HepG2 (cell line): Measurements from ENCODE around the gene SLC4A7. TPM values are rescaled to one million over a fixed set of nuclear protein-coding genes. Genes with fewer than 3 reads are reported as not detected.
A peak's percentile ranks its signal among the peaks of the same experiment; 100 is the strongest.

Experiments used
- ATF4 ChIP-seq, 2 experiments: fragments of 450-650 bp in 1 of 2; sonication (generic) in 1 of 2; formaldehyde crosslinking; IDR thresholded peaks; 2 replicates each; pipeline versions ENCODE4 v1.5.0 to v1.8.0; 2020 to 2022; ENCODE audit warnings: mild to moderate bottlenecking in 1 of 2, missing genetic modification reagents in 1 of 2
- CCAR2 ChIP-seq: fragments of 200-400 bp; formaldehyde crosslinking; optimal IDR thresholded peaks from 2 replicates; pipeline ENCODE3; 2018; ENCODE audit warnings: low read depth, mild to moderate bottlenecking, low read length, moderate library complexity
- ELF3 ChIP-seq: IDR thresholded peaks from 2 replicates; pipeline ENCODE4 v1.6.1; 2016; ENCODE audit warnings: missing genetic modification reagents, missing compliant biosample characterization
- ETV5 ChIP-seq: IDR thresholded peaks from 2 replicates; pipeline ENCODE4 v1.6.1; 2018; ENCODE audit warnings: missing biosample characterization, missing genetic modification reagents, inconsistent platforms, borderline replicate concordance
- HCFC1 ChIP-seq: fragments of 150-350 bp; IDR thresholded peaks from 2 replicates; pipeline ENCODE4 v1.6.1; 2014; ENCODE audit warnings: low read depth, low read length
- IKZF4 ChIP-seq: sonication (generic); formaldehyde crosslinking; IDR thresholded peaks from 2 replicates; pipeline ENCODE4 v1.5.1; 2020; ENCODE audit warnings: borderline replicate concordance, mild to moderate bottlenecking, low read depth, missing genetic modification reagents; ENCODE audit errors: not compliant biosample characterization
- MAX ChIP-seq: IDR thresholded peaks from 2 replicates; pipeline ENCODE4 v1.6.1; 2012; ENCODE audit warnings: inconsistent platforms
- MED1 ChIP-seq: sonication (generic); formaldehyde crosslinking; IDR thresholded peaks from 2 replicates; pipeline ENCODE4 v1.4.0; 2020; ENCODE audit warnings: missing genetic modification reagents
- MIER3 ChIP-seq: IDR thresholded peaks from 2 replicates; pipeline ENCODE4 v1.6.1; 2016; ENCODE audit warnings: missing compliant biosample characterization, borderline replicate concordance
- MTERF4 ChIP-seq: sonication (generic); formaldehyde crosslinking; IDR thresholded peaks from 2 replicates; pipeline ENCODE4 v1.8.0; 2023; ENCODE audit warnings: mild to moderate bottlenecking, missing genetic modification reagents
- NFE2L2 ChIP-seq: fragments of 150-350 bp; IDR thresholded peaks from 2 replicates; pipeline ENCODE4 v1.6.1; 2014; ENCODE audit warnings: low read length
- RBFOX2 ChIP-seq: fragments of 200-400 bp; formaldehyde crosslinking; IDR thresholded peaks from 2 replicates; pipeline ENCODE4 v1.6.1; 2017; ENCODE audit warnings: low read depth, mild to moderate bottlenecking, low read length
- RORA ChIP-seq: sonication (generic); formaldehyde crosslinking; IDR thresholded peaks from 2 replicates; pipeline ENCODE4 v1.5.0; 2020; ENCODE audit warnings: mild to moderate bottlenecking, missing genetic modification reagents, moderate library complexity
- SOX6 ChIP-seq, 2 experiments: fragments of 450-650 bp in 1 of 2; sonication (generic) in 1 of 2; formaldehyde crosslinking in 1 of 2; IDR thresholded peaks; 2 replicates each; pipeline versions ENCODE4 v1.4.0 to v1.6.1; 2017 to 2020; ENCODE audit warnings: antibody characterized with exemption in 1 of 2, mild to moderate bottlenecking in 1 of 2, missing genetic modification reagents in 1 of 2
- TCF7L2 ChIP-seq: IDR thresholded peaks from 2 replicates; pipeline ENCODE4 v1.6.1; 2011; ENCODE audit warnings: mild to moderate bottlenecking, low read depth, low read length, moderate library complexity
- ZBTB38 ChIP-seq: sonication (generic); formaldehyde crosslinking; IDR thresholded peaks from 2 replicates; pipeline ENCODE4 v1.5.1; 2020; ENCODE audit warnings: mild to moderate bottlenecking, missing genetic modification reagents
- ZBTB46 ChIP-seq: sonication (generic); formaldehyde crosslinking; IDR thresholded peaks from 2 replicates; pipeline ENCODE4 v1.4.0; 2020; ENCODE audit warnings: mild to moderate bottlenecking, missing genetic modification reagents, borderline replicate concordance
- ZNF350 ChIP-seq: sonication (generic); formaldehyde crosslinking; IDR thresholded peaks from 2 replicates; pipeline ENCODE4 v1.4.0; 2020; ENCODE audit warnings: mild to moderate bottlenecking, low read depth, missing genetic modification reagents, borderline replicate concordance
- ZNF503 ChIP-seq: sonication (generic); formaldehyde crosslinking; IDR thresholded peaks from 2 replicates; pipeline ENCODE4 v1.4.0; 2020; ENCODE audit warnings: missing genetic modification reagents
- ZNF749 ChIP-seq: sonication (generic); formaldehyde crosslinking; IDR thresholded peaks from 2 replicates; pipeline ENCODE4 v1.8.0; 2022; ENCODE audit warnings: mild to moderate bottlenecking, missing genetic modification reagents, moderate library complexity, borderline replicate concordance
- ZNF770 ChIP-seq: sonication (generic); formaldehyde crosslinking; IDR thresholded peaks from 2 replicates; pipeline ENCODE4 v1.5.0; 2020; ENCODE audit warnings: mild to moderate bottlenecking, missing genetic modification reagents
- polyA plus RNA-seq, 8 experiments: library from polyadenylated mRNA; depleted of rRNA in 3 of 8; stranded (reverse) in 7 of 8; unstranded in 1 of 8; fragments of >200 nt; fragmentation: Illumina TruSeq in 4 of 8; extraction: Trizol in 4 of 8; gene quantifications; 2 replicates each; pipeline versions ENCODE4 v1.2.1 to v1.2.3, GENCODE V29; 2011 to 2016; ENCODE audit warnings: low read depth in 4 of 8, missing spikeins in 1 of 8, mixed read lengths in 1 of 8; ENCODE audit not compliant: insufficient read depth in 1 of 8
- total RNA-seq, 5 experiments: library from RNA; depleted of rRNA; stranded (reverse); fragments of >200 nt; fragmentation: Illumina TruSeq; extraction: Trizol; gene quantifications; 2 replicates each; pipeline ENCODE4 v1.2.3, GENCODE V29; 2016; ENCODE audit warnings: low read depth in 1 of 5

SLC4A7 gene
- total and polyA plus RNA-seq, 2 of the 13 experiments (the other 11 are each of a cell fraction or from before 2014, with no cell fraction given), result 16.4 to 43.8 TPM

- TF ChIP-seq MAX (peak; percentile 59), ZNF503 (CRISPR knock-in tag) (no peak), ZNF350 (CRISPR knock-in tag) (no peak), NFE2L2 (no peak), ZNF770 (no peak), MIER3 (CRISPR knock-in tag) (no peak), HCFC1 (no peak), ZBTB38 (CRISPR knock-in tag) (no peak), MTERF4 (peak; percentile 64; the same call in 1 of the 2 replicates), ZNF749 (CRISPR knock-in tag) (no peak), IKZF4 (CRISPR knock-in tag) (peak; percentile 44), ELF3 (CRISPR knock-in tag) (peak; percentile 21; the same call in 1 of the 2 replicates), TCF7L2 (no peak), MED1 (CRISPR knock-in tag) (no peak), ETV5 (CRISPR knock-in tag) (no peak), RORA (CRISPR knock-in tag) (no peak), ZBTB46 (CRISPR knock-in tag) (no peak), RBFOX2 (no peak), SOX6 (IDR thresholded peaks at IDR 0.05) (no peak), SOX6 (CRISPR knock-in tag; IDR thresholded peaks at IDR 0.05) (no peak), CCAR2 (no peak), ATF4 (CRISPR knock-in tag; IDR thresholded peaks at IDR 0.05) (no peak)
Observed at GRCh38 chr3:27483117-27484014, 818 bp downstream of the SLC4A7 start (continued).
